ENCODE results near the gene PPP4R3A. TPM values are rescaled to one million over a fixed set of nuclear protein-coding genes. Genes with fewer than 3 reads are reported as not detected.

The PPP4R3A gene
- total RNA-seq, 1 donor from 2014 or later: 119 TPM

DNA sequence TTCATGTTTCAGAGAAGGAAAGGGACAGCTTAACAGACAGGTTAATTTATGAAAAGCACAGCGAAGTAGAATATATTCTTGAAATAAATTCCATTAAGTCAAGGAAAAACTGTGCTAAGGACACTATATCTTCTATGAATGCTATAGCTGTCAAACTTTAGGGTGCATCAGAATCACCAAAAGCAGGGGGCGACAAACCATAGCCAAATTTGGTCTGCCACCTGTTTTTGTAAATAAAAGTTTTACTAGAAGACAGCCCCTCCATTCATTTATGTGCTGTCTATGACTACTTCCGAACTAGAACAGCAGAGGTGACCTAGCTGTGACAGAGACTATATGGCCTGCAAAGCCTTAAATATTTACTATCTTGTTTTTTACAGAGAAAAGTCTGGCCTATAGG is 25.9 kb downstream of the PPP4R3A start:
- no peak for DNase-seq (ENCODE audit: low read depth)
- Histone ChIP-seq H3K27me3 (ENCODE audit: control insufficient read depth, insufficient read depth, low read length) (no peaks in the 10 kb centered on the region), H3K36me3 (ENCODE audit: control insufficient read depth, insufficient read depth, low read length) (peaks cover 15% of the 10 kb centered on the region), H3K4me3 (ENCODE audit: low read depth, low read length) (no peak overlapping the region)
- TF ChIP-seq, protein P1, sequence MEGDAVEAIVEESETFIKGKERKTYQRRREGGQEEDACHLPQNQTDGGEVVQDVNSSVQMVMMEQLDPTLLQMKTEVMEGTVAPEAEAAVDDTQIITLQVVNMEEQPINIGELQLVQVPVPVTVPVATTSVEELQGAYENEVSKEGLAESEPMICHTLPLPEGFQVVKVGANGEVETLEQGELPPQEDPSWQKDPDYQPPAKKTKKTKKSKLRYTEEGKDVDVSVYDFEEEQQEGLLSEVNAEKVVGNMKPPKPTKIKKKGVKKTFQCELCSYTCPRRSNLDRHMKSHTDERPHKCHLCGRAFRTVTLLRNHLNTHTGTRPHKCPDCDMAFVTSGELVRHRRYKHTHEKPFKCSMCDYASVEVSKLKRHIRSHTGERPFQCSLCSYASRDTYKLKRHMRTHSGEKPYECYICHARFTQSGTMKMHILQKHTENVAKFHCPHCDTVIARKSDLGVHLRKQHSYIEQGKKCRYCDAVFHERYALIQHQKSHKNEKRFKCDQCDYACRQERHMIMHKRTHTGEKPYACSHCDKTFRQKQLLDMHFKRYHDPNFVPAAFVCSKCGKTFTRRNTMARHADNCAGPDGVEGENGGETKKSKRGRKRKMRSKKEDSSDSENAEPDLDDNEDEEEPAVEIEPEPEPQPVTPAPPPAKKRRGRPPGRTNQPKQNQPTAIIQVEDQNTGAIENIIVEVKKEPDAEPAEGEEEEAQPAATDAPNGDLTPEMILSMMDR (IDR thresholded peaks at IDR 0.05; ENCODE audit: insufficient read depth, low read length, severe bottlenecking): no peak
- FAIRE-seq: no peak

- peaks cover 16% of the 10 kb centered on the region for H3K36me3 ChIP-seq (ENCODE audit: control insufficient read depth, insufficient read depth, low read length)
- DNase-seq (ENCODE audit: low read depth) (no peak), FAIRE-seq (no peak)
- H3K27me3 ChIP-seq (ENCODE audit: control insufficient read depth, insufficient read depth, low read length): no peaks in the 10 kb centered on the region
- TF ChIP-seq, protein P1 (IDR thresholded peaks at IDR 0.05; ENCODE audit: insufficient read depth, low read length, severe bottlenecking): no peak
- H3K4me3 ChIP-seq (ENCODE audit: low read depth, low read length): no peak overlapping the region
Observed at GRCh38 chr14:91482263-91483013, 27.7 kb downstream of the PPP4R3A start.

- H3K36me3 ChIP-seq (ENCODE audit: control insufficient read depth, insufficient read depth, low read length): peaks cover 12% of the 10 kb centered on the region
- FAIRE-seq (no peak), DNase-seq (ENCODE audit: low read depth) (no peak)
- TF ChIP-seq, protein P1 (IDR thresholded peaks at IDR 0.05; ENCODE audit: insufficient read depth, low read length, severe bottlenecking): no peak
- no peaks in the 10 kb centered on the region for H3K27me3 ChIP-seq (ENCODE audit: control insufficient read depth, insufficient read depth, low read length)
- H3K4me3 ChIP-seq (ENCODE audit: low read depth, low read length): no peak overlapping the region
Observed at GRCh38 chr14:91477388-91477787, 32.7 kb downstream of the PPP4R3A start.

- H3K27me3 ChIP-seq (ENCODE audit: control insufficient read depth, insufficient read depth, low read length): no peaks in the 10 kb centered on the region
- no peak overlapping the region for H3K4me3 ChIP-seq (ENCODE audit: low read depth, low read length)
- DNase-seq (ENCODE audit: low read depth) (no peak), FAIRE-seq (no peak)
- H3K36me3 ChIP-seq (ENCODE audit: control insufficient read depth, insufficient read depth, low read length): peaks cover 9% of the 10 kb centered on the region
- TF ChIP-seq, protein P1 (IDR thresholded peaks at IDR 0.05; ENCODE audit: insufficient read depth, low read length, severe bottlenecking): no peak
Observed at GRCh38 chr14:91473046-91473445, 37.1 kb downstream of the PPP4R3A start.

- no peak overlapping the region for H3K4me3 ChIP-seq (ENCODE audit: low read depth, low read length)
- H3K36me3 ChIP-seq (ENCODE audit: control insufficient read depth, insufficient read depth, low read length): peaks cover 12% of the 10 kb centered on the region
- TF ChIP-seq, protein P1 (IDR thresholded peaks at IDR 0.05; ENCODE audit: insufficient read depth, low read length, severe bottlenecking): no peak
- FAIRE-seq (no peak), DNase-seq (ENCODE audit: low read depth) (no peak)
- H3K27me3 ChIP-seq (ENCODE audit: control insufficient read depth, insufficient read depth, low read length): no peaks in the 10 kb centered on the region
Observed at GRCh38 chr14:91470216-91470615, 39.9 kb downstream of the PPP4R3A start.

DNA sequence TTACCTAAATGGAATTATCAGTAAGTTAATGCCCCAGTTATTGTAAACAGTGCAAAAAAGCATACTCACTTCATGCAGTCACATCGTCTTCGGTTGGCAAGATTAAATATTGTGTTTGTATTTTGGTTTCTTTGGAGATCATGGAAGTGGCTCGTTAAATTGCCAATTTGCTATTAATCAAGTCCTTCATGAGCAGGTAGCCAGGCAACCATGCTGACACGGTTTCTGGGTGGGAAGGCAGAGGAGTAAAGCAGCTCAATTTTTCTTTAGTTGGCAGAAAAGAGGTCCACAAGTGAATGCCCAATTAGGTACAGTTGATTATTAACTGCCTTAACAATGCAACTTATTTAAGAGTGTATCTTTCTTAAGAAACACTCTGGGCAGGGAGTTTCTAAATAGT is 43.9 kb downstream of the PPP4R3A start:
- FAIRE-seq: no peak
- peaks cover 19% of the 10 kb centered on the region for H3K36me3 ChIP-seq (ENCODE audit: control insufficient read depth, insufficient read depth, low read length)
- H3K4me3 ChIP-seq (ENCODE audit: low read depth, low read length): no peak overlapping the region
- no peaks in the 10 kb centered on the region for H3K27me3 ChIP-seq (ENCODE audit: control insufficient read depth, insufficient read depth, low read length)
- DNase-seq (ENCODE audit: low read depth): no peak
- TF ChIP-seq, protein P1 (IDR thresholded peaks at IDR 0.05; ENCODE audit: insufficient read depth, low read length, severe bottlenecking): no peak

All from bronchial epithelial cell (primary cell).